ENCODE measurements around the gene DNLZ.

The DNLZ gene

GRCh38 chr9:136395345-136396218 is 32.0 kb upstream of the DNLZ start:
- no peak for DNase-seq

GRCh38 chr9:136395020-136395340 is 31.4 kb upstream of the DNLZ start:
- no peak for DNase-seq

- DNase-seq: no peak
These were observed 30.9 kb upstream of the DNLZ start for GRCh38 chr9:136394312-136395019.

- no peak for DNase-seq
These were observed 30.0 kb upstream of the DNLZ start for GRCh38 chr9:136393531-136393930.

GRCh38 chr9:136392538-136393449 is 29.2 kb upstream of the DNLZ start:
- no peak for DNase-seq

- DNase-seq: no peak
These were observed 28.4 kb upstream of the DNLZ start for GRCh38 chr9:136391737-136392537.

- DNase-seq: no peak
These were observed 25.9 kb upstream of the DNLZ start for GRCh38 chr9:136389396-136389795.

GRCh38 chr9:136387217-136387616 is 23.7 kb upstream of the DNLZ start:
- DNase-seq: no peak

- DNase-seq: no peak
These were observed 22.5 kb upstream of the DNLZ start for GRCh38 chr9:136386018-136386417.

- no peak for DNase-seq
These were observed 21.5 kb upstream of the DNLZ start for GRCh38 chr9:136385015-136385414.

GRCh38 chr9:136383436-136383835 is 19.9 kb upstream of the DNLZ start:
- DNase-seq: no peak

- DNase-seq: no peak
These were observed 18.5 kb upstream of the DNLZ start for GRCh38 chr9:136381966-136382513.

GRCh38 chr9:136381311-136381710 is 17.8 kb upstream of the DNLZ start:
- DNase-seq: no peak

- DNase-seq: no peak
These were observed 16.8 kb upstream of the DNLZ start for GRCh38 chr9:136380381-136380780.

- DNase-seq: no peak
These were observed 16.3 kb upstream of the DNLZ start for GRCh38 chr9:136379891-136380290.

GRCh38 chr9:136379401-136379800 is 15.9 kb upstream of the DNLZ start:
- no peak for DNase-seq

- DNase-seq: no peak
These were observed 15.4 kb upstream of the DNLZ start for GRCh38 chr9:136379003-136379287.

- DNase-seq: no peak
These were observed 14.8 kb upstream of the DNLZ start for GRCh38 chr9:136378170-136379002.

- DNase-seq: no peak
These were observed 14.0 kb upstream of the DNLZ start for GRCh38 chr9:136377341-136378169.

- DNase-seq: no peak
These were observed 12.9 kb upstream of the DNLZ start for GRCh38 chr9:136376457-136376856.

Data from effector CD4-positive, alpha-beta T cell (primary cell).